SU-DHL-6 (cell line): Measurements from ENCODE around the gene SLC25A44.

Experiments
- EZH2phosphoT487 ChIP-seq: fragments of 200-600 bp; sonication (generic), shearing (Covaris generic); conservative IDR thresholded peaks from 2 replicates; pipeline ENCODE4 v1.6.1; 2018; ENCODE audit warnings: mild to moderate bottlenecking, antibody characterized with exemption, low read length, moderate library complexity, mixed read lengths
- TF ChIP-seq, protein P1 (sequence below): fragments of 200-600 bp; sonication (generic); IDR thresholded peaks from one replicate; pipeline ENCODE4 v1.5.1; 2017; ENCODE audit warnings: antibody characterized with exemption, mild to moderate bottlenecking, low read length, moderate library complexity; ENCODE audit not compliant: insufficient read depth, poor library complexity, severe bottlenecking

GRCh38 chr1:156229809-156230472 is 36.0 kb downstream of the SLC25A44 start:
- TF ChIP-seq, protein P1, sequence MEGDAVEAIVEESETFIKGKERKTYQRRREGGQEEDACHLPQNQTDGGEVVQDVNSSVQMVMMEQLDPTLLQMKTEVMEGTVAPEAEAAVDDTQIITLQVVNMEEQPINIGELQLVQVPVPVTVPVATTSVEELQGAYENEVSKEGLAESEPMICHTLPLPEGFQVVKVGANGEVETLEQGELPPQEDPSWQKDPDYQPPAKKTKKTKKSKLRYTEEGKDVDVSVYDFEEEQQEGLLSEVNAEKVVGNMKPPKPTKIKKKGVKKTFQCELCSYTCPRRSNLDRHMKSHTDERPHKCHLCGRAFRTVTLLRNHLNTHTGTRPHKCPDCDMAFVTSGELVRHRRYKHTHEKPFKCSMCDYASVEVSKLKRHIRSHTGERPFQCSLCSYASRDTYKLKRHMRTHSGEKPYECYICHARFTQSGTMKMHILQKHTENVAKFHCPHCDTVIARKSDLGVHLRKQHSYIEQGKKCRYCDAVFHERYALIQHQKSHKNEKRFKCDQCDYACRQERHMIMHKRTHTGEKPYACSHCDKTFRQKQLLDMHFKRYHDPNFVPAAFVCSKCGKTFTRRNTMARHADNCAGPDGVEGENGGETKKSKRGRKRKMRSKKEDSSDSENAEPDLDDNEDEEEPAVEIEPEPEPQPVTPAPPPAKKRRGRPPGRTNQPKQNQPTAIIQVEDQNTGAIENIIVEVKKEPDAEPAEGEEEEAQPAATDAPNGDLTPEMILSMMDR = no peak
- TF ChIP-seq EZH2phosphoT487 = no peak
